NCI-H1105 (cell line): ENCODE measurements around the gene RALGPS1.
"Not testable (repeated sequence)": the region's sequence is repeated elsewhere in the genome, so short reads cannot be mapped to it uniquely, and the experiment has no call there.

Experiments used
- DNase-seq: peaks from one replicate; lab custom pipeline; 2025; lab: John Stamatoyannopoulos, UW

Gene RALGPS1

DNA sequence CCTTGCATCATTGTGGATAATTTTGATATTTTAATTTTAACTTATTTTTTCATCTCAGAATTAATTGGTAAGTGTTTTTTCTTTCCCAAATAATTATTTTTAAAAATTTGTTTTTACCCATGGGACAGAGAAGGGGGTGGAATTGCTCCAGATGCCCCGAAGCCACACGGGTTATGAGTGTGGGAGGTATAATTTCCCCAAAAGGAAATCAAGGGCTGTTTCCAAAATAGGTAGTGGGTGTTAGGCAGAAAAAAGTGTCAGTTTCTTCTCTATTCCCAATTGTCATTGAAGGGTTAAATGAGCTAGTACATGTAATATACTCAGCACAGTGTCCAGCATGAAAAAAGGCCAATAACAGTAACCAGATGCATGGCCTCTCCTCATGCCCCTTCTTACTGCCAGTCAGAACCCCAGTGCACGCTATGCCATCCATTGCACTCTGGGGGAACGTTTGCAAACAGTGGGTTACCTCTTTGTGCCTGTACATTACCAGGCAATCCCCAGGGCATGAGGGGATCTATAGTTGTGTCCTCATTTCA, 244.3 kb downstream of the RALGPS1 start:
- no peak for DNase-seq

DNA sequence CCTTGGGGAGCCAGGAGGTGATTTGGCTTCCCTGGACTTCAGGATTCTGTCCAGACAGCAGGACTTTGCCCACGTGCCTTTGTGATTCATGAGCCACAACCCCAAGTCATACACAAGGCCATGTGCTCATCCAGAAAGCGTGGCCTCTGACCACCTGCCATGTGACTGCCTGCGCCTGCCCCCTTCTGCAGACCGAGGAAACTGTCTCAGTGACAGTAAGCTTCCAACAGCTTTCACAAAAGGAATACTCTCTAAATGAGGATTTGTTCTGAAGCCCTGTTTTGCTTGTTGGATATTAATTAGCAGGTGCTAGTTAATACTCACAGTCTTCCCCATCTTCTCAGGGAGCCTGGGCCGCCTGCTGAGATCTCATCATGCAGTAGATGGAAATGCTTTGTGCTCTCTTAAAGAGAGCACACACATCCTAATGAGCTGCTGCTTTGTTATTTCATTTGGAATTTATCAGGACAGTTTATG, 244.8 kb downstream of the RALGPS1 start:
- DNase-seq: no peak

DNA sequence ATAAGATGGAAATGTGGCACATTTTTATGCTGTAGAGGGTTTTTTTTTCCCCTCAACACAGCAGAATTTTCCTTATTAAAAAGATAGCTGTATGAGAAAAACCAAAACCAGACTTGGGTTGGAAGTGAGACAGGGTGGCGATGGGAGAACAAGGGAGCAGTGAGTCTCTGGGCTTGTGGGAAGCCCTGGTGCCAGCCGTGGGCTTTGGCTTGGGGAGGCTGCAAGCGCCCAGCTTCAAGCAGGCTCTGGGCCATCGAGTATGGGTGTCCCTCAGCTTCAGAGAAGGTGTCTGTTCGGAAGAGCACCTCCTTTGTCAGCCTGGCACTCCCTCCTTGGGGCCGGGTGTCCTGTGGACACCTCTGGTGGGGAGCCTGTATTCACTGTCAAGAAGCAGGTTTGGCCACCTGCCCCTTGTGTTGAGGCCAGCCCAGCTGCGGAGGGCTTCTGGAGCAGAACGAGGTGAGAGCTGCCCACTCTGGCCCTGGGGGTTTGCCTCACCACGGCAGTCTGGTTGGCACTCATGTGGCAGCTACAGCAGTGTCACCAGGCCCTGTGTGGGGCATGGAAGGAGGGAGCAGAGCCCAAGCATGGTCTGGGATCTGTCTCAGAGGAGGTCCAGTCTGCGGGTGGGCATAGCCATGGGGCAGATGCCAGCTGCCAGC, 245.5 kb downstream of the RALGPS1 start:
- DNase-seq: no peak

DNA sequence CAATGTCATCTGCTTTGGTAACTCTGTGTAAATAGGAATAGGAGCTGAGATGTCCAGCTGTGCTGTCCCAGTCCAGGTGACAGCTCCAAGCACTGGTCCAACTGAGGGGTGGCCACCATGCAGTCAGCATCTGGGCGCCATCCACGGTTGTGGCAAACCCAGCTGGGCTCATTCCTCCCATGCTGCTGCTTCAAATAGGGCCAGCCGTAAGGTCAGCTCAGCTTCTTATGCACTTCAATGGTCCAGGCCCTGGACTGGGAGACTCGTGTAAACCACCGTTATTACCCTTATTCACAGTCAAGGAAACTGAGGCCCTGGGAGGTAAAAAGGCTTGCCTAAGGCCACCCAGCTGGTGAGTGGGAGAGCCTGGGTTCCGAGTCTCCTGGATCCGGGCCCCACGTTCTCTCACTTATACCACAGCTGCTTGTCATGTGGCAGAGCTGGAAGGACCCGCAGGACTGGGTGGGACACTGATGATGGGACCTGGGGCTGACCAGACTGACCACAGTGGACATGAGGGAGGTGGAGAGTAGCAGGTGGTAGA, 246.6 kb downstream of the RALGPS1 start:
- no peak for DNase-seq

DNA sequence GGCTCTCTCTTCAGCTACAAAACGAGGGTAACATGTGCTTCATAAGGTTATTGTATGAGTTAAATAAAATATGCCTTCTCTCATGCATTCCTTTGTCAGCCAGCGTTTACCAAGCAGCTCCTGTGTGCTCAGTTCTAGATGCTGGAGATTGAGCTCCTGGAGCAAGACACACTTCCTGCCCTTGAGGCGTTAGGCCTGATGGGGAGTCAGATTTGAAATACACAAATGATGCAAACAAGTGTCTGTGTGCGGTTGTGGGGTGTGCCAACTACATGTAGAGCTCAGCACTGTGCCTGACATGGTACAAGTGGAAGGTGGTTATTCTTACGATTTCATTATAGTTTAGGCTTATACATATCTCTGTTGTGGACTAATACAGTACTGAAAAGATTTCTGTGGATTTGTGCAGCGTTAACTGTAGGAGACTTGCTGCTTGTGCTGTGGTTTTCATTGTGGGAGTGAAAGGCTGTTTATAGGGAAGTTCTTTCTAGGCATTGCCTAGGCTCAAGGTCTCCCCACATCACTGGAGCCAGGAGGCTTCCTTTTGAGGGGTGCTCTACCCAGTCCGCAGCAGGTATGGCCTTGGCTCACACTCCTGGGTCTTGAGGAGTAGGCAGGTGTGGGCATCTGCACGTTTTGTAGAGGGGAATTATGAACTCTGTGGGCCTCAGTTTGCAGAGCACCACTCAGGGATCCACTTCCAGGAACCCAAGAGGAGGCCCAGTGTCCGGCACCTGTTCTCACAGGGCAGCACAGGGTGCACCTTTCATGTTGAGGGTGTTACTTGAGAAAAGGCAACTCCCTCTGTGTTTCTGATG, 247.7 kb downstream of the RALGPS1 start:
- no peak for DNase-seq

DNA sequence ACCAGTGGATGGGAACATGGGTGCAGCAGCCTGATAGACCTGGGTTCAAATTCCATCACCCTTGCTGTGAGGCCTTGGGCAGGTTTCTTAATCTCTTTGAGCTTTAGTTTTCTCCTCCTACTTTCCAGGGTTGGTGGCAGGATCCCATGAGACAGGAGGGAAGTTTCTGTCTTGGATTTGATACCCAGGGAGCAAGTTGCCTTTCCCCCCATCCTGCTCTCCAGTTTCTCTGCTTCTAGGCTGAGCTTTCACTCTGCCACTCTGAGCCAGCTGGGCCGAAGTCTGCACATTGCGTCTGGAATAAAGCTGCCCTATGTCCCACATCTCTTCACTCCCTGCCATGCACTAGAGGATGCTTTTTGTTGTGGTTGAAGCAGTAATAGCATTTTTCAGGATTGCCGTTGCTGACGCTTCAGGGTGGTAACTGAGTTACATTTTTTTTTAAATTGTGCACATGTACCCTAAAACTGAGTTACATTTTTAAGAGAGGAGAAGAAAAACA, 248.3 kb downstream of the RALGPS1 start:
- DNase-seq: no peak

DNA sequence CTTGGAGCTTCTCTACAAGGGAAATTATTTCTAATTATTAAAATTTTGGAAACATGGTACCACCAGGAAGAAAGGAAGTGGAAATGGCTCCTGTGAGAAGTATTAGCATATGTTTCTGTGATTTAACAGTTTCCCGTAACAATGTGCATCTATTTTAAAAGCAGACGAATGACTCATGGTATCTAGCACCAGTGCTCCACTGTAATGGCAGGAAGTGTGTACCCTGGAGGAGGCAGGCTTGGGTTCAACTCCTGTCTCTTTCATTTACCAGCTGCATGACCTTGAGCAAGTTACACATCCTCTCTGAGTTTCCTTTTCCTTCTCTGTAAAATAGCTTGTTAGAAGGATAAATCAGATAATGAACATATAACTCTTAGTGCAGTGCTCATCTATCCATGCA, 248.8 kb downstream of the RALGPS1 start:
- DNase-seq: no peak

DNA sequence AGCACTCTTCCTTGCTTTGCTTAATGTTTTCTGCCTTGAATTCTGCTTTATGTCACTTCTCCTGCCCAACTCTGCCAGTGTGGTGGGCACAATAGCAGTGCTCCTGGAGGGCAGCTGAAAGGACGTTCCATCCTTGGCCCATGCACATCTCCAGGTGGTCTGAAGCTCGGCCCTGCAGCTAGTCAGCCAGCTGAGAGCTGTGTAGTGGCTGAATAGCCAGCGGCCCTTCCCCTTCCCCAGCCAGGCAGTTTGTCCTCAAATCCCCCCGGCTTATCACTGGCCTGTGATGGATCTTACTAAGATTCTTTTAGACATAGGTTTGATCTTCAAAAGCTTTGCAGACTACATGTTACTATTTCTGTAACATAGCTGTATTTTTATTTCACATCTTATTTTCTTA, 250.5 kb downstream of the RALGPS1 start:
- no peak for DNase-seq

DNA sequence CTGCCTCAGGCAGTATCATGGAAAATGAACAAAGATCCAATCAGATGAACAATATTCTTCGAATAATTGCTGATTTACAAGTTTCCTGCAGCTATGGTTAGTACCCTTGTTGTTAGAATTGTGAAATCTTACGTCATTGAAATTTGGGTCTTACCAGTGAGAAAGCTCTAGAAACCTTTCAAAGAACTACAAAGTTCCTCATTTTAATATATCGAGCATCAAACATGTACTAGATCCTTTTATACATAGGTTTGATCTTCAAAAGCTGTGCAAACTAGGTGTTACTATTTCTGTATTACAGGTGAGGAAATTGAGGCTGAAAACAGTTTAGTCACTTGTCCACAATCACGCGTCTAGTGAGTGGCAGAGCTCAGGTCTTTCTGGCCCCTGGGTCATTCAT, 251.5 kb downstream of the RALGPS1 start:
- no peak for DNase-seq

DNA sequence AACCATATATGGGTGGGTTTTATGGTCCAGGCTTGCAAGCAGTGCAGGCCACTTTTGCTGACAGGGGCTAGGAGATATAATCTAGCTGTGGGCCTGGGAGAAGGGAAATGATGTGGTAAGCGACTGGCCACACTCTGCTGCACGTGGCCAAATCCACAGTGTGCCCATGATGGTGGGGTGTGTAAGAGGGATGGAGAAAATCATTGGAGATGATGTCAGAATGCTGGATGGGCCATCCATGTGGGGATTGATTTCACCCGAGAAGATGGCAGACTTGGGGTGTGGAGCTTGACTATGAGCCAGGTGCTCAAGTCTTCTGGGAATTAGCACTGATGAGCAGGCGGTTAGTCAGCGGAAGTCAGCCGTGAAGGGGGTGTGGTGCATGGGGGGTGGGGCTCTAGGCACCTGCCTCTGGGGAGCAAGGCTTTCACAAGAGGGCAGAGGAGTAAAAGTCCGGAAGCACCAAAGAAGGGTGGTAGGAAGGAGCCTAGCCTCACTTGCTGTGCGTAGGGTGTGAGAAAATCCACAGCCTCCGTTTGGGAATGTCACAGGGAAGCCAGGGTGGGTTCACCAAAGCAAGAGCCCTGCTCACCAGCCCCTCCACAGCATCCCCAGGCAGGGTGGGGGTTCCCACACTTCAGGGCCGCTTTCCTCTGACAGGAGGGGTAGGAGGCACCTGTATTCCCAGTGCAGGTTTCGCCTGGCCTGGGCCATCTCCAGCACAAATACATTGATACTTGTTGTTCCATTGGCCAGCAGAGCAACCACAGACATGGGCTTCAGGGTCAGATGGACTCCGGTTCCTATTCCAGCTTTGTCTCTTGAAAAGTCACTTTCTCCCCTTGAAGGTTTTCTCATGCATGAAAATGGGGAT, 252.3 kb downstream of the RALGPS1 start:
- no peak for DNase-seq

DNA sequence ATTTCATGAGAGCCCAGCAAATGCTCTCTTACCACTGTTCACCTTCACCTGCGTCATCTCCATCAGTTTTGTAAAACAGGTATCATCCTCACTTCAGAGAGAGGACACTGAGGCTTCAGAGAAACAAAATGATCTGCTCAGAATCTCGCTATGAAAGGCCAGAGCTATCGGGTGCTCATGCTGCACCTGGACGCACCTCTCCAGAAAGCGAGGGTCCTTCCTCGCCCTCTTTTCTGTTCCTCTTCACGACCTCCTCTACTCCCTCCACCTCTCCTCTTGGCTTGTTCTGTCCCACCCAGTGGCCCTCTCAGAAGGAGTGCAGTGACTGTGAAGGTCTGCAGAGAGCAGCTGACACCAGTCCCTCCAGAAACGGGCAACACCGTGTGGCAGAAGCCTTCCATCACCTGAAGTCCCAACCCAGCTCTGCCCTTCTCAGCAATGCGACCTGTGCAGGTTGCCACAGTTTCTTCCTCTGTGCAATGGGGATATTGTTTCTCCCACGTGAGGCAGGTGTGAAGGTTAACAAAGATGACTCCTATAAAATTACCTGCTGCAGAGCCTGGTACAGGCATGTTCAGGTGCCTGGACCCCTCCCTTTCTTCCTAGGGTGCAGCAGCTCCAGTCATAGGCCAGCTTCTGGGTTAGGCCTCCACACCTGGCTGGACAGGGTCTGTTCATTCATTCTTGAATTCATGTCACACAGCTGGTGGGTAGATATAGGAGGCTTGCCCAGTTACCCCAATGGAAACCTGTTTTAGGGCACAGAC, 253.2 kb downstream of the RALGPS1 start:
- no peak for DNase-seq

DNA sequence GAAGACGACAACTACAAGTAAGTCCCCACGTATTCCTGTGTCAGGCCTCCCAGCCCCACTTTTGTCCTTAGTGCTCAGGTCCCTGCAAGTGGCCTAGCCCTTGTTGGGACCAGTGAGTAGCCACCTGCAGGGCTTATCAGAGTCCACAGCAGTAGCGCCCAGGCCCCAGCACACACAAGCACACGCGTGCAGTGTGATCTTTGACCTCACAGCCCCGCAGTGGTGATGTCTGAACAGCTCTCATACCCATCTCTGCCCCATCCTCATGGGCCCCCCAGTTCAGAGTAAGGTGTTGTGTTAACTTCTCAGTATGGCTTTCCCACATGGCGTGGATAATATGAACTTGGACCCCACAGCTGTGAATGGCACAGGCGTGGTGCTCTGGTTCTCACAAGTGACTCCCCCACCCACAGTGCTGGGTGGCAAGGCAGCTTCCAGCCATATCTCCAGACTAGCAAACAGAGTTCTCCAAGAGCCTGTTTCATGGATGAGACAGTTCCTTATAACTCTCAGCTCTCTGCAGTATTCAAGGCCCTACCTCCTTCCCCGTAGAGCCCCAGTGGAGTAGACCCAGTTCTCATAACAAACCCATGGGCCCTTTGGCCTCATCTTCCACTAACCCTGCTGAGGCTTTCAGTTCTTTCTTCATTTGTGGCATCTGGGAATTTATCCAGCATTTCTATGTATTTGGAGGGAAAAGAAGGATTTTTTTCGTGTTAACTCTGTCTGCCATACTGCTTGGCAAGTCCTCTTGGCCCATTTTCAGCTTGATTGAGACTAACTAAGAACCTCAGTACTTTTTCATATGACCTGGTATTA, 254.4 kb downstream of the RALGPS1 start:
- no peak for DNase-seq

DNA sequence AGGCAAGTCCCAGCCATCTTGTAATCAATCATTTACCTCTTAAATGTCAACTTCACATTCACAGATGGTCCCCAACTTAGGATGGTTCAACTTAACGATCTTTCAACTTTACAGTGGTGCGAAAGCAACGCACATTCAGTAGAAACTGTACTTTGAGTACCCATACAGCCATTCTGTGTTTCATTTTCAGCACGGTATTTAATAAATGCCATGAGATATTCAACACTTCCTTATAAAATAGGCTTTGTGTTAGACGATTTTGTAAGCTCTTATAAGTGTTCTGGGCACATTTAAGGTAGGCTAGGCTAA, 254.9 kb downstream of the RALGPS1 start:
- DNase-seq: no peak

DNA sequence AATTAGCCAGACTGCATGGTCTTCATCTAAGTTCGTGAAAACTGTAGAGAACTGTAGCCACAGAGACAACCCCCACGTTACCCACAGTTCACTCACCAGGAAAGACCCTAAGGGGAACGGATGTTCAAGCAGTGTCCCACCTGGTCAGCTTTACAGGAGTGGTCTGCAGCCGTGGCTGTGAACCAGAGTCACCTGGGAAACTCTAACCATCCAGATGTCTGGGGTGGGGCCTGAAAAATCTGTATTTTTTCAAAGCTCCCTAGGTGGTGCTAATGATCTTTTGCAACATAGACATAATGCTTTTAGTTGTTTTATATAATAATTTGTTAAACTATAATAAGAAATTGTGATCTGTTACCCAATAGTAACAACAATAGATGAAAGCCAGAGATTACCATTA, 255.5 kb downstream of the RALGPS1 start:
- DNase-seq: no peak

DNA sequence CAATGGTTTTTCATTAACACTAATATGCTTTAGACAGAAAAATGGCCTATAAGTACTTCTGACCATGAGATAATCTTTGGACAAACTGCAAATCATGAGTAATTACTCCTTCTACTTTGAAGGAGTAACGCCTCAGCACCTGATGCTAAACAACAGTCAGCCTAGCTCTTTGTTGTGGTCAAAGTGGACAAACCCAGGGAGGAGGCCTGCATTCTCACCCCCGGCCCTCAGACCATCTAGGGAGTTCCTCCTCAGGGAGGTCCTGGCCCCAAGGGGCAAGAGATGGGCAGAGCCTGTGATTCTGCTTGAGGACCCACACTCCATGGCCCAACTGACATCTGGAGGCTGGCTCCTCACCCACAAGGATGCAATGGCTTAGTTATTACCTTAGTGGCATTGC, 256.1 kb downstream of the RALGPS1 start:
- DNase-seq: no peak

DNA sequence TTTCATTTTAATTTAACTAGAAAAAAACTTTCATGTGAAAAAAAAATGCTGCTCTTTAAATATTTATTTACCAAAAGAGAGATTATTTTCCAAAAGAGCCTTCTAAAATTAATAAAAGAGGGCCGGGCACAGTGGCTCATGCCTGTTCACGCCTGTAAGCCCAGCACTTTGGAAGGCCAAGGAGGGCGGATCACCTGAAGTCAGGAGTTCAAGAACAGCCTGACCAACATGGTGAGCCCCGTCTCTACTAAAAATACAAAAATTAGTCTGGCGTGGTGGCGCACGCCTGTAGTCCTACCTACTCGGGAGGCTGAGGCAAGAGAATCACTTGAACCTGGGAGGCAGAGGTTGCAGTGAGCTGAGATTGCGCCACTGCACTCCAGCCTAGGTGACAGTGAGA, 256.8 kb downstream of the RALGPS1 start:
- DNase-seq: not testable (repeated sequence)

DNA sequence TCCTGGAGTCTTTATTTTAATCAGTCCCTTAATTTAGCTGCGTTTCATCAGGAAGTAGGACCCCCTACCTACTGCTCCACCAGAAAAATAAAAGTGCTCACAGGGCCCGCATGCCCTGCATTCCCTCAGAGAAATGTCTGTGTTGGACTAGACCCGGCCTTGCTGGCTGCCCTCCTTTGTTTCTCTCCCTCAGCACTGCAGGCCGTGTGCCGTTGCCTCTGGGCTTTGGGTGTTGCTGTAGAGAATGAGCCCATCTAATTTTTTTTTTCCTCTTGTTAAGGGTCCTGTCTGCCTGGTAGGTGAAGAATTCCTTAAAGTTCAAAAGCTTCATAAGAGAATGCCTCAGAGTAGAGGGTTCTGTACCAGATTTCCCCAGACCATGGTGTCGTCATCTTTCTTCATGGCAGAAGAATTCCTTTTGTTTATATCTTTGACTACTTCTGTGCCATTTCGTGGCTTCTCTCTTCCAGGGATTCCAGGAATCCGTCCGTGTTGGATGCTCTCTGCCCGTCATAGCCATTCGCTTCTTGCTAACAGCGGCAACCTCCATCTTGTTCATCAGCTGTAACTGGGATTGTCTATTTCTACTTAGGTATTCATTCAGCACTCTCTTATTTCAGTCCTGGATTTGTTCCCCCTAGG, 257.6 kb downstream of the RALGPS1 start:
- no peak for DNase-seq

DNA sequence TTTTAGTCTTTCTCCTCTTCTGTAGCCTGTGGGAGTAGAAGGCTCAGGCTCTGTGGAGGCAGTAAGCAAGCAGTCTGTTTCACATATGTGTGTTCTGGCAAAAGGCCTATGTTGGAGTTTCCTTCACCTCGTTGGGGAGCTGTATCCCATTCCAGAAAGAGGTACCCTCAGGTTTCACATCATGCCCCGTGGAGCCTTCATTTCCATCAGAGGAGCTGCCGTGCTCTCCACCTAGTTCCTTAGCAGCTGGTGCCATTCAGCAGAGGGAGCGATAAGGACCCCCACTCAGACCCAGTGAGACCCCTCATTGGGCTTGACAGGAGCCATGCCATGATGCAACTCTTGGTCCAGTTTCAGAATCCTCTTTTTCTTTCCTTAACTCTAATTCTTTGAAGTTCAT, 258.5 kb downstream of the RALGPS1 start:
- no peak for DNase-seq

DNA sequence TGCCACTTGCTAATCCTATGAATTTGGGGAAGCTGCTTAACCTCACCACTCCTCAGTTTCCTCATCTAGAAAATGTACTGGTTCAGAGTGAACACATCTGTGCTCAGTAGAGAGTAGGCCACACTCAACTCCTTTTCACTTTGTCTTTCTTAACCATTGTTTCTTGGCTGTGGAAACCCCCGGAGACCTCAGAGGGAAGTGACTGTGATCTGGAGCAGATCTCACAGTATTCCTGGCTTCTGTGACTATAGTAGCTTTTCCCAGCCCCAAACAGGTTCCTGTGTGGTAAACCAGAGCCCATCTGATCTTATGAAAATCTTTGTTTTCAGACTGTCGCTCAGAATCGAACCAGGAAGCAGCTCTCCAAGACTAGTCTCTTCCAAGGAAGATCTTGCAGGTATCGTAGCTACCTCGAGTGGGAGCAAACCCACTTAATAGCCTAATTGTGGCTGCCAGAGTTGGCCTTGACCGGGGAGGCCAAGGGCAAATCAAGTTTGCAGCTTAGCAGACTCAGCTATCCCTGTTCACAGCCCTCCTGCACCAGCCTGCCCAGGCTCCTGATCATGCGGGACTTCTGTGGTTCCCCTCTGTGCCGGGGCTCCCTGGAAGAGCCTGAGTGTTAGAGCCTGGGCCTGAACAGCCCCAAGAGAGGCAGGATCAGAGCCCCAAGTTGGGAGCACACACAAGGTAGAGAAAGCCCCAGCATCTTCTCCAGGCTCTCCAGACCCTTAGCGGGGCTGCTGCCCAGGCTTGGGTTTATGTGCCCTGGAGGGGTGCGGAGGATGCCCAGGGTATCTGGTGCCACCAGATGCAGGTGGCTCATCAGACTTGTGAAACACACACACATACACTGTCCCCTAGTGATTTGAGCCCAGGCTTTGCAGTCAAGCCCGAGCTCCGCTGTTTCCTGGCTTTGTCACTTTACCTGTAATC, 260.1 kb downstream of the RALGPS1 start:
- no peak for DNase-seq
